Pancreas (tissue), 10 donors: ENCODE results near the gene PLEK. TPM values are rescaled to one million over a fixed set of nuclear protein-coding genes. Genes with fewer than 3 reads are reported as not detected.

Experiments
- ATAC-seq, 4 donors: fragments of 200-7000 bp; cut with Tn5 transposase; one replicate each; pipeline versions ENCODE4 v1.8.0 to v1.9.1; 2020; ENCODE audit warnings: mild to moderate bottlenecking in 4 of 4, moderate library complexity in 4 of 4
- DNase-seq, 6 donors: peaks; one replicate each; pipeline ENCODE4 v3.0.0-alpha.2; 2020
- FAIRE-seq: peaks from 2 replicates; lab custom pipeline; 2012; peaks lifted over from hg19 to GRCh38; lab: Jason Lieb, UNC
- H3K27ac ChIP-seq, 4 donors: fragments of 200-600 bp; sonication (generic); 1 replicate in 3 of 4; 2 replicates in 1 of 4; pipeline versions ENCODE4 v1.5.0 to v1.8.0; 2020
- H3K27me3 ChIP-seq, 4 donors: fragments of 200-600 bp; one replicate each; pipeline ENCODE4 v1.8.0; 2021
- H3K36me3 ChIP-seq, 3 donors: fragments of 200-600 bp; sonication (generic) in 1 of 3; one replicate each; pipeline versions ENCODE4 v1.5.0 to v1.8.0; 2020 to 2021
- H3K4me1 ChIP-seq, 3 donors: fragments of 200-600 bp; one replicate each; pipeline ENCODE4 v1.8.0; 2021
- H3K4me3 ChIP-seq, 4 donors: fragments of 200-600 bp; sonication (generic) in 2 of 4; one replicate each; pipeline versions ENCODE4 v1.5.0 to v1.8.0; 2020 to 2021
- H3K9me3 ChIP-seq, 4 donors: fragments of 200-600 bp; one replicate each; pipeline ENCODE4 v1.8.0; 2021
- CTCF ChIP-seq, 4 donors: fragments of 200-600 bp; sonication (generic) in 3 of 4; IDR thresholded peaks; one replicate each; pipeline versions ENCODE4 v1.5.0 to v1.8.0; 2021; ENCODE audit warnings: antibody characterized with exemption in 4 of 4
- WGBS, 2 donors: extraction: QIAGEN DNeasy Blood & Tissue Kit; methylation state at CpG; one replicate each; pipeline ENCODE4 v1.1.7; 2013; 5-methylcytosine and 5-hydroxymethylcytosine counted together
- intact Hi-C, 3 donors: fragments of 100-400 bp; cut with DNase I; formaldehyde crosslinking; loops; one replicate each; pipeline versions ENCODE4 v1.11.1 to v1.14.2; 2022
- polyA plus RNA-seq, 2 donors: library from polyadenylated mRNA; stranded (reverse); fragments of 200-250 nt; gene quantifications; one replicate each; pipeline ENCODE4 v1.2.3, GENCODE V29; 2013
- total RNA-seq, 6 donors: library from RNA; stranded (reverse); fragmentation: NEBNext Ultra II Directional in 4 of 6; extraction: Animal tissue kit (Norgen Biotek cat#: 25700) in 4 of 6; gene quantifications; one replicate each; pipeline versions ENCODE4 v1.2.1 to v1.2.4, GENCODE V29; 2021 to 2023
- donor health status: healthy with polysubstance abuse.
- donor health status: DM: no; HTN: no; CAD: no; lungs with moderate emphysema.
- donor health status: DM: no; HTN: no; CAD: no.
- donor health status: control.
- donor health status: control.
- donor health status: Bipolar disorder and iron deficiency.
- donor health status: DM: yes; HTN: yes; CAD: no.
- donor health status: DM: no; HTN: no; CAD: no.
- donor health status: DM: no; HTN: no; CAD: no.
- donor health status: DM: yes; HTN: yes; CAD: no.

PLEK gene
- total and polyA plus RNA-seq, 8 donors: 0.28 to 8.0 (median 1.5) TPM

DNA sequence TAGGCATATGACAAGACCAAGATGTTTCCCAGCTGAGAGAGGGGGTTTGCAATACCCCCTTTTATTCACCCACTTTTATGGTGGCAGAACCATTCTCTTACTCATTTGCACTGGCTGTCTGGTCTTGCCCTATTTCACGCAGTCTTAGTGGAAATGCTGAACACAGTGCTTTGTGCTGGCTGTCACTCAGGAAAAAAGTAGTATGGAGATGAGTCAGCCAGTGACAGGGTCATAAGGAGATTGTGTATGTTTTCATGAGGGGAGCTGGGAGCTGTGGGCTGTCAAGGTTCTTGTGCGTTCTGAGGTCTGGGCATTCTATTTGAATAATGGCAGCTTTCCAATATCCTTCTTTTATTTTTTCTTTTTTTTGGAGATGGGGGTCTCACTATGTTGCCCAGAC lies 34.4 kb upstream of the PLEK start:
- WGBS, 2 donors: 80 to 81% methylated on average over 2 of the region's 2 CpGs
- Histone ChIP-seq H3K9me3 (no peaks in the 10 kb centered on the region), H3K4me3 (no peak overlapping the region), H3K27ac (no peak overlapping the region), H3K4me1 (no peaks in the 10 kb centered on the region), H3K27me3 (no peaks in the 10 kb centered on the region), H3K36me3 (no peaks in the 10 kb centered on the region)
- no peak for TF ChIP-seq CTCF (IDR thresholded peaks at IDR 0.05)
- FAIRE-seq: no peak
- intact Hi-C loops: no loop called here
- no peak for ATAC-seq
- DNase-seq: no peak

GRCh38 chr2:68333009-68333408 lies 32.1 kb upstream of the PLEK start:
- no peak for TF ChIP-seq CTCF (IDR thresholded peaks at IDR 0.05)
- Histone ChIP-seq H3K9me3 (no peaks in the 10 kb centered on the region), H3K27me3 (no peaks in the 10 kb centered on the region), H3K36me3 (no peaks in the 10 kb centered on the region), H3K27ac (no peak overlapping the region), H3K4me1 (no peaks in the 10 kb centered on the region), H3K4me3 (no peak overlapping the region)
- FAIRE-seq (no peak), ATAC-seq (no peak), DNase-seq (no peak)
- intact Hi-C loops: no loop called here
- WGBS, 2 donors: 84 to 85% methylated on average over 8 of the region's 8 CpGs

DNA sequence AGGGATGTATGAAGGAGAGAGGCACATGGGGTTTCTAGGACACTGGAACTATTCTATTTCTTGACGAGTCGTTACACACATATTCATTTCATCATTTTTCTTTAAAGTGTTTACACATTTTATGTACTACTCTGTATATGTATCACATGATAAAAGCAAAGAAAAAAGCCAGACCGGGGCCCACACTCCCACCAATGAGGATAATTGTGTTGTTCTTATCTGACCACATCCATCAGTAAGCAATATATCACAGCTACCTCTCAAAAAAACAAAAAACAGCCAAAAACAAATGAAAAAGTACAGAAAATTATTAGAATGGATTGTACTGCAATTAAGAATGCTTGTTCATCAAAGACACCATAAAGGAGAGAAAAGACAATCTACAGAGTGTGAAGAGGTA lies 31.2 kb upstream of the PLEK start:
- H3K36me3 ChIP-seq: no peaks in the 10 kb centered on the region
- no peak for TF ChIP-seq CTCF (IDR thresholded peaks at IDR 0.05)
- H3K27ac ChIP-seq: no peak overlapping the region
- DNase-seq: no peak
- H3K4me3 ChIP-seq: no peak overlapping the region
- no peak for FAIRE-seq
- no peaks in the 10 kb centered on the region for H3K4me1 ChIP-seq
- no peak for ATAC-seq
- WGBS, 2 donors: 41 to 57% methylated on average over 3 of the region's 3 CpGs
- no peaks in the 10 kb centered on the region for H3K9me3 ChIP-seq
- no peaks in the 10 kb centered on the region for H3K27me3 ChIP-seq
- intact Hi-C loops: no loop called here

GRCh38 chr2:68336192-68336591 lies 28.9 kb upstream of the PLEK start:
- intact Hi-C loops: no loop called here
- TF ChIP-seq CTCF (IDR thresholded peaks at IDR 0.05): no peak
- no peak for DNase-seq
- H3K27ac ChIP-seq: no peak overlapping the region
- 65 to 70% methylated on average over 1 of the region's 1 CpG for WGBS, 2 donors
- no peak for ATAC-seq
- no peak overlapping the region for H3K4me3 ChIP-seq
- H3K27me3 ChIP-seq: no peaks in the 10 kb centered on the region
- H3K9me3 ChIP-seq: no peaks in the 10 kb centered on the region
- H3K36me3 ChIP-seq: no peaks in the 10 kb centered on the region
- H3K4me1 ChIP-seq: no peaks in the 10 kb centered on the region
- FAIRE-seq: no peak

DNA sequence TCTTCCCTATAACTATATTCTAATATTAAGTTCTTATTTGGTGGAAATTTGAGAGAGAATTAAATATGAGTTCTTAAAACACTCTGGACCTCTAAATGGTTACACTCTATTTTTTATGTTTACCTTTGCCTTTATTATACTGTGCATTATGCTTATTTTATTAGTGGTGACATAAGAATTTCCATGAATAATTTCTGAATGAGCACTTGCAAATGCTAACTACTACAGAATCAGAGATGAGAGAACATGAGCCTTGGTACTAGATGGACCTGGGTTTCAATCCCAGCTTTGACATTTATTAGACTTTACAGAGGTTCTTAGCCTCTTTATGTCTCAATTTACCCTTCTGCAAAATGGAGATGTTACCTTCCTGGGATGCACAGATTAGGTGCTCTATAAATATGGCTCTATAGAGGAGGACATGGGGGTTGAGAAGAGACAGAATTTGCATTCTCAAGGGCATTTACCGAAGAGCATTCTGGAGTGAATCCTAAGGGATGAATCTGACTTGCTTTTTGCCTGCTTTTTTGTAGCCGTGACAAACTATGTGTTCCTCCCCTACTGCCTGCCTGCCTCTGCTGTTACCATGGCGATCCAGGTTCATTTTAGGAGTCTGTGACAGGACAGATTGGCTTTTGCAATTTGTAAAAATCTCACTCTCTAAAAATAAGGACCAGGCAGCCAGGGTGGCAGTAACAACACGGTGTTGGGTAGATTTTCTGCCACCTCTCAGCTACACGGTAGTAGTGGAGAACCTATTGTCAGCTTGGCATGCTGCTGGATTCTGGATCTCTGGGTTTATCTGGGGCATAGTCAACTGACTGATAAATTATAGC lies 24.6 kb upstream of the PLEK start:
- ATAC-seq (no peak), FAIRE-seq (no peak), DNase-seq (no peak)
- no peak overlapping the region for H3K4me3 ChIP-seq
- no peaks in the 10 kb centered on the region for H3K36me3 ChIP-seq
- intact Hi-C loops: no loop called here
- H3K27ac ChIP-seq: no peak overlapping the region
- TF ChIP-seq CTCF (IDR thresholded peaks at IDR 0.05): no peak
- H3K27me3 ChIP-seq: peaks cover 0 to 3% (median under 1%) of the 10 kb centered on the region in 4 donors
- no peaks in the 10 kb centered on the region for H3K9me3 ChIP-seq
- no peaks in the 10 kb centered on the region for H3K4me1 ChIP-seq
- WGBS, 2 donors: 34 to 42% methylated on average over 5 of the region's 5 CpGs
